ENCODE results near the gene HLA-DQA1.
A peak's percentile ranks its signal among the peaks of the same experiment; 100 is the strongest.

Gene HLA-DQA1

GRCh38 chr6:32664827-32665362 is 27.7 kb downstream of the HLA-DQA1 start:
- Histone ChIP-seq H2BK120ac (ENCODE audit: low read depth, low read length) (no peak overlapping the region), H3K14ac (ENCODE audit: low read length in 2 of 2) (no peak overlapping the region), H3K18ac (ENCODE audit: low read depth in 1 of 2, low read length in 2 of 2) (no peak overlapping the region), H3K4ac (ENCODE audit: low read depth in 1 of 2, low read length in 2 of 2) (no peak overlapping the region), H3K4me1 (ENCODE audit: control insufficient read depth, insufficient read depth, low read depth, low read length) (no peaks in the 10 kb centered on the region), H2AFZ (ENCODE audit: low read depth, low read length) (no peak overlapping the region), H3K23ac (ENCODE audit: low read length in 2 of 2) (no peak overlapping the region), H3K36me3 (ENCODE audit: control insufficient read depth in 1 of 2, insufficient read depth in 2 of 2, low read depth in 1 of 2, low read length in 2 of 2) (no peaks in the 10 kb centered on the region), H3K9me3 (ENCODE audit: control insufficient read depth, low read length) (no peaks in the 10 kb centered on the region), H2BK12ac (ENCODE audit: low read length in 2 of 2) (no peak overlapping the region), H2BK5ac (ENCODE audit: low read depth, low read length, poor library complexity, severe bottlenecking) (no peak overlapping the region), H3K9ac (ENCODE audit: low read length) (no peak overlapping the region), H3K27ac (ENCODE audit: low read length, poor library complexity, severe bottlenecking) (no peak overlapping the region), H2BK15ac (ENCODE audit: low read depth, poor library complexity, severe bottlenecking) (no peak overlapping the region), H4K8ac (ENCODE audit: low read length) (no peak overlapping the region), H3K4me2 (ENCODE audit: low read length, poor library complexity, severe bottlenecking) (no peak overlapping the region), H3K27me3 (ENCODE audit: control insufficient read depth in 1 of 2, insufficient read depth in 1 of 2, low read length in 2 of 2) (peaks cover 4 to 53% of the 10 kb centered on the region in 2 experiments), H2AK5ac (ENCODE audit: low read length, severe bottlenecking) (no peak overlapping the region), H4K91ac (ENCODE audit: low read length) (no peak overlapping the region), H3K4me3 (ENCODE audit: insufficient read depth in 1 of 2, low read depth in 1 of 2, low read length in 2 of 2) (peak overlapping the region in 1 of 2 experiments; percentile 71), H3K79me1 (replicated peaks; ENCODE audit: low read length, poor library complexity, severe bottlenecking) (no peaks in the 10 kb centered on the region)
- WGBS = 5% methylated on average over 44 of the region's 47 CpGs
- no peak for DNase-seq

- Histone ChIP-seq H3K27me3 (ENCODE audit: control insufficient read depth in 1 of 2, insufficient read depth in 1 of 2, low read length in 2 of 2) (peaks cover 0 to 57% of the 10 kb centered on the region in 2 experiments), H4K8ac (ENCODE audit: low read length) (no peak overlapping the region), H3K79me1 (replicated peaks; ENCODE audit: low read length, poor library complexity, severe bottlenecking) (no peaks in the 10 kb centered on the region), H3K4me2 (ENCODE audit: low read length, poor library complexity, severe bottlenecking) (no peak overlapping the region), H3K9ac (ENCODE audit: low read length) (no peak overlapping the region), H3K14ac (ENCODE audit: low read length in 2 of 2) (no peak overlapping the region), H3K36me3 (ENCODE audit: control insufficient read depth in 1 of 2, insufficient read depth in 2 of 2, low read depth in 1 of 2, low read length in 2 of 2) (no peaks in the 10 kb centered on the region), H2BK5ac (ENCODE audit: low read depth, low read length, poor library complexity, severe bottlenecking) (no peak overlapping the region), H3K4ac (ENCODE audit: low read depth in 1 of 2, low read length in 2 of 2) (no peak overlapping the region), H2AK5ac (ENCODE audit: low read length, severe bottlenecking) (no peak overlapping the region), H3K9me3 (ENCODE audit: control insufficient read depth, low read length) (no peaks in the 10 kb centered on the region), H3K23ac (ENCODE audit: low read length in 2 of 2) (no peak overlapping the region), H2AFZ (ENCODE audit: low read depth, low read length) (no peak overlapping the region), H3K4me1 (ENCODE audit: control insufficient read depth, insufficient read depth, low read depth, low read length) (no peaks in the 10 kb centered on the region), H3K18ac (ENCODE audit: low read depth in 1 of 2, low read length in 2 of 2) (no peak overlapping the region), H3K27ac (ENCODE audit: low read length, poor library complexity, severe bottlenecking) (no peak overlapping the region), H2BK120ac (ENCODE audit: low read depth, low read length) (no peak overlapping the region), H2BK12ac (ENCODE audit: low read length in 2 of 2) (no peak overlapping the region), H3K4me3 (ENCODE audit: insufficient read depth in 1 of 2, low read depth in 1 of 2, low read length in 2 of 2) (peak overlapping the region in 1 of 2 experiments; percentile 71), H2BK15ac (ENCODE audit: low read depth, poor library complexity, severe bottlenecking) (no peak overlapping the region), H4K91ac (ENCODE audit: low read length) (no peak overlapping the region)
- DNase-seq = no peak
- 30% methylated on average over 3 of the region's 3 CpGs for WGBS
Observed at GRCh38 chr6:32665661-32666060, 28.5 kb downstream of the HLA-DQA1 start.

GRCh38 chr6:32666420-32667300 is 29.5 kb downstream of the HLA-DQA1 start, which contains the start of gene HLA-DQB1:
Gene HLA-DQB1, minus strand, starts transcription at chr6:32666657. Its CDS starts 50 bp downstream, at chr6:32666607.
- Histone ChIP-seq H4K91ac (ENCODE audit: low read length) (no peak within 1 kb of the TSS), H3K4me2 (ENCODE audit: low read length, poor library complexity, severe bottlenecking) (no peak within 1 kb of the TSS), H3K27ac (ENCODE audit: low read length, poor library complexity, severe bottlenecking) (no peak within 1 kb of the TSS), H3K27me3 (ENCODE audit: control insufficient read depth in 1 of 2, insufficient read depth in 1 of 2, low read length in 2 of 2) (peaks cover 0 to 54% of the 10 kb centered on the region in 2 experiments), H3K9me3 (ENCODE audit: control insufficient read depth, low read length) (no peaks in the 10 kb centered on the region), H3K23ac (ENCODE audit: low read length in 2 of 2) (no peak within 1 kb of the TSS), H3K36me3 (ENCODE audit: control insufficient read depth in 1 of 2, insufficient read depth in 2 of 2, low read depth in 1 of 2, low read length in 2 of 2) (no peaks in the 10 kb centered on the region), H2AK5ac (ENCODE audit: low read length, severe bottlenecking) (no peak within 1 kb of the TSS), H3K4me3 (ENCODE audit: insufficient read depth in 1 of 2, low read depth in 1 of 2, low read length in 2 of 2) (peak within 1 kb of the TSS in 1 of 2 experiments; percentile 71), H3K9ac (ENCODE audit: low read length) (no peak within 1 kb of the TSS), H2BK120ac (ENCODE audit: low read depth, low read length) (no peak within 1 kb of the TSS), H2BK5ac (ENCODE audit: low read depth, low read length, poor library complexity, severe bottlenecking) (no peak within 1 kb of the TSS), H3K18ac (ENCODE audit: low read depth in 1 of 2, low read length in 2 of 2) (no peak within 1 kb of the TSS), H2AFZ (ENCODE audit: low read depth, low read length) (no peak within 1 kb of the TSS), H3K14ac (ENCODE audit: low read length in 2 of 2) (no peak within 1 kb of the TSS), H3K4me1 (ENCODE audit: control insufficient read depth, insufficient read depth, low read depth, low read length) (no peaks in the 10 kb centered on the region), H4K8ac (ENCODE audit: low read length) (no peak within 1 kb of the TSS), H2BK15ac (ENCODE audit: low read depth, poor library complexity, severe bottlenecking) (no peak within 1 kb of the TSS), H3K4ac (ENCODE audit: low read depth in 1 of 2, low read length in 2 of 2) (no peak within 1 kb of the TSS), H3K79me1 (replicated peaks; ENCODE audit: low read length, poor library complexity, severe bottlenecking) (no peaks in the 10 kb centered on the region), H2BK12ac (ENCODE audit: low read length in 2 of 2) (no peak within 1 kb of the TSS)
- 36% methylated on average over 12 of the region's 16 CpGs for WGBS
- DNase-seq = peak; percentile 17

GRCh38 chr6:32668226-32668747 is 31.1 kb downstream of the HLA-DQA1 start:
- H3K27ac ChIP-seq (ENCODE audit: low read length, poor library complexity, severe bottlenecking) = no peak overlapping the region
- H2BK15ac ChIP-seq (ENCODE audit: low read depth, poor library complexity, severe bottlenecking) = no peak overlapping the region
- DNase-seq = peak; percentile 27
- H2BK12ac ChIP-seq (ENCODE audit: low read length in 2 of 2) = no peak overlapping the region
- no peak overlapping the region for H3K23ac ChIP-seq (ENCODE audit: low read length in 2 of 2)
- no peaks in the 10 kb centered on the region for H3K36me3 ChIP-seq (ENCODE audit: control insufficient read depth in 1 of 2, insufficient read depth in 2 of 2, low read depth in 1 of 2, low read length in 2 of 2)
- WGBS = 49% methylated on average over 5 of the region's 5 CpGs
- no peak overlapping the region for H4K8ac ChIP-seq (ENCODE audit: low read length)
- no peaks in the 10 kb centered on the region for H3K9me3 ChIP-seq (ENCODE audit: control insufficient read depth, low read length)
- H2AFZ ChIP-seq (ENCODE audit: low read depth, low read length) = no peak overlapping the region
- H2BK5ac ChIP-seq (ENCODE audit: low read depth, low read length, poor library complexity, severe bottlenecking) = no peak overlapping the region
- H4K91ac ChIP-seq (ENCODE audit: low read length) = no peak overlapping the region
- peaks cover 0 to 48% of the 10 kb centered on the region in 2 experiments for H3K27me3 ChIP-seq (ENCODE audit: control insufficient read depth in 1 of 2, insufficient read depth in 1 of 2, low read length in 2 of 2)
- no peak overlapping the region for H3K14ac ChIP-seq (ENCODE audit: low read length in 2 of 2)
- no peak overlapping the region for H3K18ac ChIP-seq (ENCODE audit: low read depth in 1 of 2, low read length in 2 of 2)
- H2AK5ac ChIP-seq (ENCODE audit: low read length, severe bottlenecking) = no peak overlapping the region
- no peak overlapping the region for H3K9ac ChIP-seq (ENCODE audit: low read length)
- no peaks in the 10 kb centered on the region for H3K4me1 ChIP-seq (ENCODE audit: control insufficient read depth, insufficient read depth, low read depth, low read length)
- no peak overlapping the region for H3K4me2 ChIP-seq (ENCODE audit: low read length, poor library complexity, severe bottlenecking)
- no peak overlapping the region for H2BK120ac ChIP-seq (ENCODE audit: low read depth, low read length)
- H3K4ac ChIP-seq (ENCODE audit: low read depth in 1 of 2, low read length in 2 of 2) = no peak overlapping the region
- no peaks in the 10 kb centered on the region for H3K79me1 ChIP-seq (replicated peaks; ENCODE audit: low read length, poor library complexity, severe bottlenecking)
- H3K4me3 ChIP-seq (ENCODE audit: insufficient read depth in 1 of 2, low read depth in 1 of 2, low read length in 2 of 2) = no peak overlapping the region

All from mesenchymal stem cell (in vitro differentiated cells and primary cell).